HG02840 (cell line): ENCODE measurements around the gene IFNLR1.

ENCODE experiments used
- ATAC-seq: cut with Tn5 transposase; IDR thresholded peaks from one replicate; pipeline ENCODE4 v1.9.1; 2021; ENCODE audit warnings: mild to moderate bottlenecking, moderate library complexity, moderate number of reproducible peaks; ENCODE audit not compliant: unreplicated experiment, low FRiP score

The IFNLR1 gene

GRCh38 chr1:24206516-24207394 lies 19.7 kb upstream of the IFNLR1 start:
- ATAC-seq: no peak

GRCh38 chr1:24206083-24206464 lies 19.0 kb upstream of the IFNLR1 start:
- no peak for ATAC-seq

GRCh38 chr1:24205345-24206082 lies 18.4 kb upstream of the IFNLR1 start:
- no peak for ATAC-seq

- no peak for ATAC-seq
Observed at GRCh38 chr1:24204116-24204515, 17.0 kb upstream of the IFNLR1 start.

GRCh38 chr1:24203404-24203803 lies 16.3 kb upstream of the IFNLR1 start:
- ATAC-seq: peak; percentile 64

GRCh38 chr1:24202987-24203386 lies 15.9 kb upstream of the IFNLR1 start:
- no peak for ATAC-seq

GRCh38 chr1:24202556-24202955 lies 15.5 kb upstream of the IFNLR1 start:
- ATAC-seq: no peak

GRCh38 chr1:24201941-24202440 lies 14.9 kb upstream of the IFNLR1 start:
- ATAC-seq: no peak

- no peak for ATAC-seq
Observed at GRCh38 chr1:24199291-24199900, 12.3 kb upstream of the IFNLR1 start.

GRCh38 chr1:24198766-24199165 lies 11.7 kb upstream of the IFNLR1 start:
- no peak for ATAC-seq

- ATAC-seq: no peak
Observed at GRCh38 chr1:24195874-24196273, 8.8 kb upstream of the IFNLR1 start.

- ATAC-seq: no peak
Observed at GRCh38 chr1:24195136-24195535, 8.0 kb upstream of the IFNLR1 start.

- no peak for ATAC-seq
Observed at GRCh38 chr1:24193046-24193445, 6.0 kb upstream of the IFNLR1 start.

GRCh38 chr1:24191860-24192259 lies 4.8 kb upstream of the IFNLR1 start:
- ATAC-seq: no peak

GRCh38 chr1:24190983-24191461 lies 3.9 kb upstream of the IFNLR1 start:
- peak; percentile 48 for ATAC-seq

- no peak for ATAC-seq
Observed at GRCh38 chr1:24189528-24189927, 2.4 kb upstream of the IFNLR1 start.

GRCh38 chr1:24186711-24186992 lies 437 bp downstream of the IFNLR1 start:
- no peak for ATAC-seq

GRCh38 chr1:24186031-24186710 lies 918 bp downstream of the IFNLR1 start:
- ATAC-seq: no peak

GRCh38 chr1:24185076-24185475 lies 2.0 kb downstream of the IFNLR1 start:
- no peak for ATAC-seq

GRCh38 chr1:24182061-24182460 lies 5.0 kb downstream of the IFNLR1 start:
- no peak for ATAC-seq

GRCh38 chr1:24181619-24182018 lies 5.5 kb downstream of the IFNLR1 start:
- ATAC-seq: no peak
